Tibial artery (tissue), 4 donors: ENCODE data around the gene ARMH4.

ENCODE experiments used
- DNase-seq, 2 donors: peaks; one replicate each; pipeline ENCODE4 v3.0.0-alpha.2; 2019
- H3K27ac ChIP-seq, 2 donors: fragments of 200-600 bp; sonication (generic) in 1 of 2; 1 replicate in 1 of 2; 2 replicates in 1 of 2; pipeline ENCODE4 v1.5.1; 2018 to 2019; ENCODE audit warnings: mild to moderate bottlenecking in 1 of 2
- H3K27me3 ChIP-seq, 2 donors: fragments of 200-600 bp; sonication (generic) in 1 of 2; one replicate each; pipeline versions ENCODE4 v1.5.1 to v1.6.0; 2016 to 2019
- H3K36me3 ChIP-seq, 3 donors: fragments of 200-600 bp; sonication (generic) in 2 of 3; one replicate each; pipeline ENCODE4 v1.5.1; 2016 to 2019; ENCODE audit warnings: mild to moderate bottlenecking in 2 of 3
- H3K4me1 ChIP-seq, 4 donors: fragments of 200-600 bp; sonication (generic) in 2 of 4; 1 replicate in 3 of 4; 2 replicates in 1 of 4; pipeline ENCODE4 v1.5.1; 2016 to 2019
- H3K4me3 ChIP-seq, 2 donors: fragments of 200-600 bp; sonication (generic) in 1 of 2; 1 replicate in 1 of 2; 2 replicates in 1 of 2; pipeline ENCODE4 v1.5.1; 2018 to 2019; ENCODE audit warnings: mild to moderate bottlenecking in 2 of 2
- H3K9me3 ChIP-seq, 3 donors: fragments of 200-600 bp; sonication (generic) in 1 of 3; one replicate each; pipeline ENCODE4 v1.5.1; 2016 to 2019
- CTCF ChIP-seq, 2 experiments: fragments of 200-600 bp in 1 of 2; fragments of 450-650 bp in 1 of 2; IDR thresholded peaks; one replicate each; pipeline ENCODE4 v1.5.1; 2017 to 2019; ENCODE audit warnings: antibody characterized with exemption in 2 of 2, mild to moderate bottlenecking in 1 of 2, moderate library complexity in 1 of 2
- intact Hi-C: fragments of 100-400 bp; cut with DNase I; formaldehyde crosslinking; loops from one replicate; pipeline ENCODE4 v1.15.0; 2023; ENCODE audit warnings: low total_unique reads

The ARMH4 gene

GRCh38 chr14:57963071-57963470 is 188.9 kb downstream of the ARMH4 start:
- Histone ChIP-seq H3K27ac (peak overlapping the region; percentile 81), H3K4me3 (no peak overlapping the region), H3K27me3 (no peaks in the 10 kb centered on the region), H3K9me3 (no peaks in the 10 kb centered on the region), H3K4me1 (peaks cover 0 to 48% (median 30%) of the 10 kb centered on the region in 4 donors), H3K36me3 (no peaks in the 10 kb centered on the region)
- intact Hi-C loops = no loop called here
- DNase-seq = peak in 1 of 2 donors; percentile 80
- no peak for TF ChIP-seq CTCF (IDR thresholded peaks at IDR 0.05)

DNA sequence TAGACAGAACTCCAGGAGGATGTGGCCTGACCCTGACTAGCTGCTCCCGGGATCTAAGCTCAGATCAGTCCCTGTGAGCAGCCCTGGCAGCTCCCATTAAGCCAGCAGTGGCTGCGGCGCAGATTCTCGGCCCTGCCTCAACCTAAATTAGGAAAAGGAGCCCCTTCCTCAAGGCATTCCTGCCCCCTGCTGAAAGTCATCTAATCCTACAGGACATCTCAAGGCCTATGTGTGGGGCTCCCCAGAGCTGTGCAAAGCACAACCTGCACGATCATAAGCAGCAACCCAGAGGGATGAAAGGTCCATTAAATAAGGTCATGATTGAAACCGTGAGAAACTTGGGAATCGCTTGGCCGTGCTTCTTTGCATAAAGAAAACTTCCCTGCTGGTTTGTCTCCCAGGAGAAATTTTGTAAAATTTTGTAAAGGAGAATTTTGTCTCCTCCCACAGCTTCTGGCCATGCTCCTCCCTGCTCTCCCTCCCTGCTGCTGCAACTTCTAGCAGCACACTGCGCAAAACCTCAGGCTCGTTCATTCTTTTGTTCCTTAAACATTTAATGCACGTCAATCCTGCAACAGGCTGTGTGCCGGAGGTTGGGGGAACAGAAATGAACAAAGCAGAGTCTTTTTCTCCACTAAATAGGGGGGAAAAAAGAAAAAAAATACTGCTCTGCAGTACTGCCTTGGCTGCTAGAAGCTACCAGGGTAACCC is 189.5 kb downstream of the ARMH4 start:
- peaks cover 0 to 48% (median 30%) of the 10 kb centered on the region in 4 donors for H3K4me1 ChIP-seq
- peak; percentile 14 to 27 for TF ChIP-seq CTCF (IDR thresholded peaks at IDR 0.05)
- intact Hi-C loops = no loop called here
- no peak for DNase-seq
- H3K9me3 ChIP-seq = no peaks in the 10 kb centered on the region
- no peaks in the 10 kb centered on the region for H3K36me3 ChIP-seq
- peak overlapping the region; percentile 81 for H3K27ac ChIP-seq
- H3K27me3 ChIP-seq = no peaks in the 10 kb centered on the region
- H3K4me3 ChIP-seq = peak overlapping the region in 1 of 2 donors; percentile 3

DNA sequence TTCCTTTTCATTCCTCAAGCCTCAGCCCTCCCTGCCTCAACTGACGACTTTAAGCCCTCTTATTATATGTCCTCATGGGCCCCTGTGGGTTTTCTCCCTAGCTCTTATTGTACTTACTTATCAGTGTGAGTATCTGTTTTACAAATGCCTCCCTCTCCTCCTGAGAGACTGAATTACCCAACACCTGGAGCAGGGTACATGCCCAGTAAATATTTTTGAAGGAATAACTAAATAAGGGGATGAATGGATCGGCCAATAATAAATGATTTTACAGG is 190.3 kb downstream of the ARMH4 start:
- no peaks in the 10 kb centered on the region for H3K9me3 ChIP-seq
- H3K4me1 ChIP-seq = peaks cover 0 to 48% (median 30%) of the 10 kb centered on the region in 4 donors
- H3K36me3 ChIP-seq = no peaks in the 10 kb centered on the region
- intact Hi-C loops = no loop called here
- no peak for DNase-seq
- no peak overlapping the region for H3K4me3 ChIP-seq
- H3K27ac ChIP-seq = peak overlapping the region; percentile 81
- no peak for TF ChIP-seq CTCF (IDR thresholded peaks at IDR 0.05)
- no peaks in the 10 kb centered on the region for H3K27me3 ChIP-seq

- Histone ChIP-seq H3K36me3 (no peaks in the 10 kb centered on the region), H3K27ac (peak overlapping the region; percentile 81), H3K9me3 (no peaks in the 10 kb centered on the region), H3K4me1 (peaks cover 0 to 48% (median 30%) of the 10 kb centered on the region in 4 donors), H3K27me3 (no peaks in the 10 kb centered on the region), H3K4me3 (no peak overlapping the region)
- intact Hi-C loops = no loop called here
- DNase-seq = no peak
- no peak for TF ChIP-seq CTCF (IDR thresholded peaks at IDR 0.05)
Observed at GRCh38 chr14:57960946-57961785, 190.8 kb downstream of the ARMH4 start.

GRCh38 chr14:57957441-57957840 is 194.6 kb downstream of the ARMH4 start:
- Histone ChIP-seq H3K27ac (no peak overlapping the region), H3K27me3 (no peaks in the 10 kb centered on the region), H3K4me1 (peaks cover 0 to 18% (median 16%) of the 10 kb centered on the region in 4 donors), H3K36me3 (no peaks in the 10 kb centered on the region), H3K9me3 (peaks cover 0 to 3% (median 0%) of the 10 kb centered on the region in 3 donors), H3K4me3 (no peak overlapping the region)
- TF ChIP-seq CTCF (IDR thresholded peaks at IDR 0.05) = no peak
- intact Hi-C loops = no loop called here
- DNase-seq = no peak
